PC-9 (cell line): ENCODE results near the gene PSKH1. TPM values are rescaled to one million over a fixed set of nuclear protein-coding genes. Genes with fewer than 3 reads are reported as not detected.
A peak's percentile ranks its signal among the peaks of the same experiment; 100 is the strongest.

Source experiments
- BruUV-seq: library from RNA; stranded (reverse); fragments of 400-500 nt; replicated peaks from 2 replicates; lab custom pipeline; 2021; lab: Mats Ljungman, UMichigan
- CTCF ChIA-PET: fragments of 300-600 bp; sonication (Branson Sonifier 250); formaldehyde crosslinking; loops from one replicate; lab custom pipeline; 2022; ENCODE audit warnings: antibody characterized with exemption; lab: Charles Lee
- POLR2A ChIA-PET: fragments of 300-600 bp; sonication (Branson Sonifier 250); formaldehyde crosslinking; loops from one replicate; lab custom pipeline; 2022; ENCODE audit warnings: antibody characterized with exemption; ENCODE audit not compliant: unreplicated experiment; lab: Charles Lee
- DNase-seq, 2 experiments: peaks; one replicate each; pipeline versions ENCODE4 v3.0.0 to v3.0.0-alpha.2; 2015 to 2022; ENCODE audit warnings: mixed read lengths in 1 of 2
- H2AFZ ChIP-seq: fragments of 200-600 bp; sonication (generic); 2 replicates; pipeline ENCODE4 v1.8.1; 2017; ENCODE audit warnings: antibody characterized with exemption
- H3F3A ChIP-seq: fragments of 200-600 bp; sonication (generic); 2 replicates; pipeline ENCODE4 v1.8.1; 2017; ENCODE audit warnings: antibody characterized with exemption, mild to moderate bottlenecking, low read depth; ENCODE audit not compliant: insufficient read depth
- H3K27ac ChIP-seq: fragments of 200-600 bp; sonication (generic); 2 replicates; pipeline ENCODE4 v1.6.1; 2016; ENCODE audit warnings: mixed run types
- H3K27me3 ChIP-seq: fragments of 200-600 bp; sonication (generic); 2 replicates; pipeline ENCODE4 v1.6.1; 2016; ENCODE audit warnings: low read depth, mixed run types; ENCODE audit not compliant: insufficient read depth
- H3K36me3 ChIP-seq: fragments of 200-600 bp; sonication (generic); 2 replicates; pipeline ENCODE4 v1.6.1; 2016; ENCODE audit warnings: low read depth, mixed run types
- H3K4me1 ChIP-seq: fragments of 200-600 bp; sonication (generic); replicated peaks from 2 replicates; pipeline ENCODE4 v1.6.1; 2016; ENCODE audit warnings: mixed run types; ENCODE audit not compliant: insufficient read depth
- H3K4me2 ChIP-seq: fragments of 200-600 bp; sonication (generic); 2 replicates; pipeline ENCODE4 v1.6.1; 2017; ENCODE audit warnings: mixed run types
- H3K4me3 ChIP-seq: fragments of 200-600 bp; sonication (generic); 2 replicates; pipeline ENCODE4 v1.6.1; 2016; ENCODE audit warnings: mixed run types
- H3K79me2 ChIP-seq: fragments of 200-600 bp; sonication (generic); 2 replicates; pipeline ENCODE4 v1.6.1; 2017; ENCODE audit warnings: low read depth, mixed run types
- H3K9me2 ChIP-seq: fragments of 200-600 bp; sonication (generic); 2 replicates; pipeline ENCODE4 v1.8.1; 2017; ENCODE audit warnings: mild to moderate bottlenecking; ENCODE audit not compliant: insufficient read depth
- H3K9me3 ChIP-seq: fragments of 200-600 bp; sonication (generic); 2 replicates; pipeline ENCODE4 v1.8.1; 2016; ENCODE audit warnings: low read depth; ENCODE audit not compliant: insufficient read depth
- H4K20me1 ChIP-seq: fragments of 200-600 bp; sonication (generic); 2 replicates; pipeline ENCODE4 v1.8.1; 2017; ENCODE audit not compliant: insufficient read depth
- CTCF ChIP-seq: fragments of 200-600 bp; sonication (generic); conservative IDR thresholded peaks from 2 replicates; pipeline ENCODE4 v1.6.1; 2017; ENCODE audit warnings: mixed run types, antibody characterized with exemption, mild to moderate bottlenecking, moderate library complexity
- EZH2 ChIP-seq: fragments of 200-600 bp; sonication (generic); IDR thresholded peaks from 2 replicates; pipeline ENCODE4 v1.8.0; 2017; ENCODE audit warnings: antibody characterized with exemption, low read depth
- intact Hi-C: fragments of 100-400 bp; cut with micrococcal nuclease; formaldehyde crosslinking; loops from one replicate; pipeline ENCODE4 v1.10.0; 2022; ENCODE audit not compliant: unreplicated experiment
- total RNA-seq: library from RNA; stranded (reverse); gene quantifications from 2 replicates; pipeline ENCODE4 v1.2.3, GENCODE V29; 2021

Gene PSKH1
- total RNA-seq, 1 experiment from 2014 or later = 25.8 TPM

DNA sequence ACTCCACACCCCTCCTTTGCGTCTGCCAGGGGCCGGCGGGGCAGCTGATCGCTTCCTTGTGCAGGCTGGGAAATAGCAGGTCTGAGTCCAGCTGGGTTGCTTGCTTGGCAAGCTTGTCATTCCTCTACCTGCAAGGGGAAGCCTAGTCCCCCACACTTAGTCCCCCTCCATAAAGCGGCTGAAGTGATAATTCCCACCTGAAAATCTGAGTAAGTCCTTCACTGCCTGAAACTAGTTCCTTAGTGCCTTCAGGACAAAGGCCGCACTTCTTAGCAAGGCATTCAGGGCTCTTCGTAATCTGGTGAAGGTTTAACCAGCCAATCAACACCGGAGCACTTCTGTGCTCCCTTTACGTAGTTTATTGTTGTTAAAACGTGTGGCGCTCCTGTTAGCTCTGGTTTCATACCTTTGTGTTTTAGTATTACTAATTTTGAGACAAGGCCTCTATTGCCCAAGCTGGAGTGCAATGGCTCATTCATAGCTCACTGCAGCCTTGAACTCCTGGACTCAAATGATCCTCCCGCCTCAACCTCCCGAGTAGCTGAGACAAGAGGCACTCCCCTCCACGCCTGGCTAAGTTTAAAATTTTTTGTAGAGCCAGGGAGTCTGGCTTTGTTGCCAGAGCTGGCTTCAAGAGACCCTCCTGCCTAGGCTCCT, 817 bp downstream of the PSKH1 start:
- H3K4me1 ChIP-seq = peaks cover 14% of the 10 kb centered on the region
- TF ChIP-seq EZH2 (no peak), CTCF (no peak)
- no peak for DNase-seq
- peaks cover 19% of the 10 kb centered on the region for H4K20me1 ChIP-seq
- POLR2A ChIA-PET = no interaction called here
- no peaks in the 10 kb centered on the region for H3K36me3 ChIP-seq
- H3K27ac ChIP-seq = peak overlapping the region; percentile 31
- peak overlapping the region; percentile 89 for H3K4me2 ChIP-seq
- H3K79me2 ChIP-seq = peaks cover 52% of the 10 kb centered on the region
- CTCF ChIA-PET = interaction anchor here (0.6 kb wide), 1 partner anchor 77 kb away, joined by 11 read pairs; no protein-coding TSS in a partner anchor
- BruUV-seq = TSS peak; percentile 41
- H3K27me3 ChIP-seq = no peaks in the 10 kb centered on the region
- no peaks in the 10 kb centered on the region for H3K9me2 ChIP-seq
- H3F3A ChIP-seq = peaks cover 20% of the 10 kb centered on the region; the same call in 1 of the 2 replicates
- H3K4me3 ChIP-seq = peak overlapping the region; percentile 98
- intact Hi-C loops = loop anchor here (5.0 kb wide), 1 partner anchor 33 kb away; no protein-coding TSS in a partner anchor
- H2AFZ ChIP-seq = peak overlapping the region; percentile 86
- no peaks in the 10 kb centered on the region for H3K9me3 ChIP-seq

GRCh38 chr16:67897231-67897630, 4.2 kb downstream of the PSKH1 start:
- CTCF ChIA-PET = no interaction called here

GRCh38 chr16:67901734-67902133, 8.7 kb downstream of the PSKH1 start:
- H2AFZ ChIP-seq = no peak overlapping the region
- BruUV-seq = no TSS peak

More at GRCh38 chr16:67897231-67897630, 4.2 kb downstream of the PSKH1 start:
- H3K4me3 ChIP-seq = no peak overlapping the region
- peaks cover 13% of the 10 kb centered on the region for H3K4me1 ChIP-seq
- no peak overlapping the region for H2AFZ ChIP-seq
- intact Hi-C loops = no loop called here
- peaks cover 57% of the 10 kb centered on the region for H3K79me2 ChIP-seq
- no peaks in the 10 kb centered on the region for H3K27me3 ChIP-seq
- POLR2A ChIA-PET = interaction anchor here (0.5 kb wide), 1 partner anchor 38 kb away, joined by 3 read pairs; no protein-coding TSS in a partner anchor
- DNase-seq = no peak
- no TSS peak for BruUV-seq
- H3F3A ChIP-seq = peaks cover 14% of the 10 kb centered on the region; the same call in 1 of the 2 replicates
- H3K4me2 ChIP-seq = no peak overlapping the region
- no peaks in the 10 kb centered on the region for H3K36me3 ChIP-seq
- no peaks in the 10 kb centered on the region for H3K9me3 ChIP-seq
- H4K20me1 ChIP-seq = peaks cover 28% of the 10 kb centered on the region
- H3K27ac ChIP-seq = no peak overlapping the region
- TF ChIP-seq EZH2 (no peak), CTCF (no peak)
- no peaks in the 10 kb centered on the region for H3K9me2 ChIP-seq

More at GRCh38 chr16:67901734-67902133, 8.7 kb downstream of the PSKH1 start:
- H4K20me1 ChIP-seq = peaks cover 27% of the 10 kb centered on the region
- H3K4me2 ChIP-seq = no peak overlapping the region
- no peaks in the 10 kb centered on the region for H3K27me3 ChIP-seq
- CTCF ChIA-PET = no interaction called here
- DNase-seq = no peak
- H3K4me1 ChIP-seq = no peaks in the 10 kb centered on the region
- TF ChIP-seq CTCF = no peak
- no peak for TF ChIP-seq EZH2
- H3K27ac ChIP-seq = no peak overlapping the region
- no peaks in the 10 kb centered on the region for H3K36me3 ChIP-seq
- no peaks in the 10 kb centered on the region for H3K9me2 ChIP-seq
- H3F3A ChIP-seq = no peaks in the 10 kb centered on the region
- POLR2A ChIA-PET = no interaction called here
- intact Hi-C loops = no loop called here
- H3K79me2 ChIP-seq = peaks cover 21% of the 10 kb centered on the region
- H3K9me3 ChIP-seq = no peaks in the 10 kb centered on the region
- no peak overlapping the region for H3K4me3 ChIP-seq
